ENCODE results near the gene ITGA2. TPM values are rescaled to one million over a fixed set of nuclear protein-coding genes. Genes with fewer than 3 reads are reported as not detected.

ITGA2 gene
- total and polyA plus RNA-seq, 2 of the 8 experiments (the other 6 are each of a cell fraction or from before 2014, with no cell fraction given) = 1.4 to 7.7 TPM

GRCh38 chr5:53025487-53025886, 36.3 kb downstream of the ITGA2 start (continued):
- TF ChIP-seq CHD7 (IDR thresholded peaks at IDR 0.05; ENCODE audit: insufficient replicate concordance, low read length) = no peak
- no peak for TF ChIP-seq E2F6 (IDR thresholded peaks at IDR 0.05)
- no peak for TF ChIP-seq CHD1 (IDR thresholded peaks at IDR 0.05; ENCODE audit: low read depth, low read length)
- no peak for TF ChIP-seq ATF2 (IDR thresholded peaks at IDR 0.05; ENCODE audit: low read length)
- no peak for TF ChIP-seq CTBP2 (IDR thresholded peaks at IDR 0.05; ENCODE audit: borderline replicate concordance, insufficient read depth, insufficient read length, low read length)
- no peak for TF ChIP-seq HDAC2 (IDR thresholded peaks at IDR 0.05; ENCODE audit: borderline replicate concordance in 1 of 2, low read depth in 2 of 2, low read length in 2 of 2)
- TF ChIP-seq EGR1 (IDR thresholded peaks at IDR 0.05; ENCODE audit: borderline replicate concordance, low read depth, low read length) = no peak

All from H1 (cell line).